Ishikawa (cell line): ENCODE measurements around the gene MINPP1.

Experiments used
- CEBPB ChIP-seq: IDR thresholded peaks from 2 replicates; pipeline ENCODE4 v1.6.1; 2012
- CREB1 ChIP-seq: IDR thresholded peaks from 2 replicates; pipeline ENCODE4 v1.6.1; 2012; ENCODE audit warnings: low read depth
- EGR1 ChIP-seq: IDR thresholded peaks from 2 replicates; pipeline ENCODE4 v1.6.1; 2012
- EP300 ChIP-seq: IDR thresholded peaks from 2 replicates; pipeline ENCODE4 v1.6.1; 2012; ENCODE audit warnings: borderline replicate concordance
- FOXM1 ChIP-seq: IDR thresholded peaks from 2 replicates; pipeline ENCODE4 v1.6.1; 2012; ENCODE audit warnings: low read depth, borderline replicate concordance
- NFIC ChIP-seq: IDR thresholded peaks from 2 replicates; pipeline ENCODE4 v1.6.1; 2012
- RAD21 ChIP-seq: IDR thresholded peaks from 2 replicates; pipeline ENCODE4 v1.6.1; 2012; ENCODE audit warnings: low read depth
- TAF1 ChIP-seq: IDR thresholded peaks from 2 replicates; pipeline ENCODE4 v1.6.1; 2012; ENCODE audit warnings: low read depth, mild to moderate bottlenecking
- TCF12 ChIP-seq: IDR thresholded peaks from 2 replicates; pipeline ENCODE4 v1.6.1; 2012; ENCODE audit warnings: low read depth
- TEAD4 ChIP-seq: IDR thresholded peaks from 2 replicates; pipeline ENCODE4 v1.6.1; 2012
- YY1 ChIP-seq: IDR thresholded peaks from 2 replicates; pipeline ENCODE4 v1.6.1; 2012; ENCODE audit warnings: low read depth
- ZBTB7A ChIP-seq: IDR thresholded peaks from 2 replicates; pipeline ENCODE4 v1.6.1; 2012; ENCODE audit warnings: low read depth
- TF ChIP-seq, protein P1 (sequence below): IDR thresholded peaks from 2 replicates; pipeline ENCODE4 v1.6.1; 2012
- TF ChIP-seq, protein P2 (sequence below): IDR thresholded peaks from 2 replicates; pipeline ENCODE4 v1.6.1; 2012
- TF ChIP-seq, protein P3 (sequence below): IDR thresholded peaks from 2 replicates; pipeline ENCODE4 v1.6.1; 2012; ENCODE audit warnings: low read depth, mild to moderate bottlenecking

Gene MINPP1

DNA sequence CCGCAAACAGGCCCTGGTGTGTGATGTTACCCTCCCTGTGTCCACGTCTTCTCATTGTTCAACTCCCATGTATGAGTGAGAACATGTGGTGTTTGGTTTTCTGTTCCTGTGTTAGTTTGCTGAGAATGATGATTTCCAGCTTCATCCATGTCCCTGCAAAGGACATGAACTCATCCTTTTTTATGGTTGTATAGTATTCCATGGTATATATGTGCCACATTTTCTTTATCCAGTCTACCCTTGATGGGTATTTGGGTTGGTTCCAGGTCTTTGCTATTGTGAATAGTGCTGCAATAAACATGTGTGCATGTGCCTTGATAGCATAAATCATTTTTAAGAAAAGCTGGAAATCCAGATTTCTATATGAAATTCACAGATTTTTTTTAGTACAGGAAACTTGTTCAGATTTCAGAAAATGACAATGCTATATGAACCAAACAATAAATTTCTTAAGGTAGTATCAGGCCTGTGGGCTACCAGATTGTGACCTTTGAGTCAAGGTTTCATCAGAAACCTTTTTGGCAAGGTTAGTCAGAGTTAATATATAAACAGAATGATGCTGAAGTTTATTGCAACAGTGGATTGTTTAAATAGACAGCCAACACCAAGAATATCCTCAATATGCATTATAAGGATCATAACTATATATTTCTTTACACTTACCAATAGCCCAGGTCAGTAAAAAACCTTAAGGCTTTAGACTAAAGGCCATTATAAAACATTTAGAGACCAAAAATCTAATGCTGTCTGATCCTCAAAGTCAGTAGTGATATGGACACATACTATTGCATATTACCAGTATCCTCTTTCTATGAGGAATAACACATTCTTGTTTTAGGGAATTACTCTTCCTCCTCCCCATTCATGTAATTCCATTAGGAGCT, 86.3 kb downstream of the MINPP1 start:
- TF ChIP-seq EP300 (no peak), TAF1 (no peak), TCF12 (no peak), TEAD4 (no peak), YY1 (no peak), CEBPB (no peak), FOXM1 (no peak), ZBTB7A (no peak)
- TF ChIP-seq, protein P1, sequence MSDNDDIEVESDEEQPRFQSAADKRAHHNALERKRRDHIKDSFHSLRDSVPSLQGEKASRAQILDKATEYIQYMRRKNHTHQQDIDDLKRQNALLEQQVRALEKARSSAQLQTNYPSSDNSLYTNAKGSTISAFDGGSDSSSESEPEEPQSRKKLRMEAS: no peak
- TF ChIP-seq, protein P2, sequence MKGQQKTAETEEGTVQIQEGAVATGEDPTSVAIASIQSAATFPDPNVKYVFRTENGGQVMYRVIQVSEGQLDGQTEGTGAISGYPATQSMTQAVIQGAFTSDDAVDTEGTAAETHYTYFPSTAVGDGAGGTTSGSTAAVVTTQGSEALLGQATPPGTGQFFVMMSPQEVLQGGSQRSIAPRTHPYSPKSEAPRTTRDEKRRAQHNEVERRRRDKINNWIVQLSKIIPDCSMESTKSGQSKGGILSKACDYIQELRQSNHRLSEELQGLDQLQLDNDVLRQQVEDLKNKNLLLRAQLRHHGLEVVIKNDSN: no peak
- TF ChIP-seq, protein P3, sequence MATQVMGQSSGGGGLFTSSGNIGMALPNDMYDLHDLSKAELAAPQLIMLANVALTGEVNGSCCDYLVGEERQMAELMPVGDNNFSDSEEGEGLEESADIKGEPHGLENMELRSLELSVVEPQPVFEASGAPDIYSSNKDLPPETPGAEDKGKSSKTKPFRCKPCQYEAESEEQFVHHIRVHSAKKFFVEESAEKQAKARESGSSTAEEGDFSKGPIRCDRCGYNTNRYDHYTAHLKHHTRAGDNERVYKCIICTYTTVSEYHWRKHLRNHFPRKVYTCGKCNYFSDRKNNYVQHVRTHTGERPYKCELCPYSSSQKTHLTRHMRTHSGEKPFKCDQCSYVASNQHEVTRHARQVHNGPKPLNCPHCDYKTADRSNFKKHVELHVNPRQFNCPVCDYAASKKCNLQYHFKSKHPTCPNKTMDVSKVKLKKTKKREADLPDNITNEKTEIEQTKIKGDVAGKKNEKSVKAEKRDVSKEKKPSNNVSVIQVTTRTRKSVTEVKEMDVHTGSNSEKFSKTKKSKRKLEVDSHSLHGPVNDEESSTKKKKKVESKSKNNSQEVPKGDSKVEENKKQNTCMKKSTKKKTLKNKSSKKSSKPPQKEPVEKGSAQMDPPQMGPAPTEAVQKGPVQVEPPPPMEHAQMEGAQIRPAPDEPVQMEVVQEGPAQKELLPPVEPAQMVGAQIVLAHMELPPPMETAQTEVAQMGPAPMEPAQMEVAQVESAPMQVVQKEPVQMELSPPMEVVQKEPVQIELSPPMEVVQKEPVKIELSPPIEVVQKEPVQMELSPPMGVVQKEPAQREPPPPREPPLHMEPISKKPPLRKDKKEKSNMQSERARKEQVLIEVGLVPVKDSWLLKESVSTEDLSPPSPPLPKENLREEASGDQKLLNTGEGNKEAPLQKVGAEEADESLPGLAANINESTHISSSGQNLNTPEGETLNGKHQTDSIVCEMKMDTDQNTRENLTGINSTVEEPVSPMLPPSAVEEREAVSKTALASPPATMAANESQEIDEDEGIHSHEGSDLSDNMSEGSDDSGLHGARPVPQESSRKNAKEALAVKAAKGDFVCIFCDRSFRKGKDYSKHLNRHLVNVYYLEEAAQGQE: no peak

DNA sequence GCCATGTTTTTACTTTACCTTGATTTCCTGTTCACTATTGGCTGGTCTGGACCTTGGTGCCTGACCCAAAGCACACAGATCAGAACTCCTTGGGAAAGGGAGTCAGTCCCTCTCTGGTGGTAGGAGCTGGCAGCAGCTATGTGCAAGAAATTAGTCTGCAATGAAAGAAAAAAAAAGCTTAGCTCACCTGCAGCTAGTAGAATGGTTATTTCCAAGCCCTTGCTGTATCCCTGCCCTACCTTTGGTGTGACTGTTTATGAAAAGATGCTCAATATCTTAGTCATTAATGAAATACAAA, 86.8 kb downstream of the MINPP1 start:
- TF ChIP-seq, protein P1: no peak
- TF ChIP-seq EGR1 (no peak), NFIC (no peak), TEAD4 (no peak), TCF12 (no peak), TAF1 (no peak), CEBPB (no peak), FOXM1 (no peak), EP300 (no peak), YY1 (no peak), RAD21 (no peak), CREB1 (no peak), ZBTB7A (no peak)
- TF ChIP-seq, protein P2: no peak
- TF ChIP-seq, protein P3: no peak

DNA sequence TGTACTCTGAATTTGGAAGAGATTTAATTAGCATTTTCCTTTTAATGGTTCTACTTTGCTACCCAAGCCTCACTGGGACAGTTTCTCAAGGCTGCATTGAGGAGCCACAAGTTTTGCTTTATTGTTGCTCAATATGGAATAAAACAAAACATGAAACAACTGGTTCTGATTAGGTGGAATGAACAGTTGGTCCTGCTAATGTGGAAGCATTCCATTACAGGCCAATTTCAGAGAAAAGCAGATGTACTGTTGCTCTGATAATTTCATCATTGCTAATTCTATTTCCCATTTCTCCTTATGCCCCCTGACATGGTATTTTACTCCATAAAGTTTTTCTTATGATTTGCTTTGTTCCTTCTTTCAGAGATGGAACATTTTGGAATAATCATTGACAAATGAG, 89.0 kb downstream of the MINPP1 start:
- TF ChIP-seq RAD21: no peak
- TF ChIP-seq EGR1: no peak
- TF ChIP-seq, protein P3: no peak
- no peak for TF ChIP-seq YY1
- TF ChIP-seq CEBPB: no peak
- TF ChIP-seq TEAD4: no peak
- TF ChIP-seq CREB1: no peak
- TF ChIP-seq EP300: no peak

DNA sequence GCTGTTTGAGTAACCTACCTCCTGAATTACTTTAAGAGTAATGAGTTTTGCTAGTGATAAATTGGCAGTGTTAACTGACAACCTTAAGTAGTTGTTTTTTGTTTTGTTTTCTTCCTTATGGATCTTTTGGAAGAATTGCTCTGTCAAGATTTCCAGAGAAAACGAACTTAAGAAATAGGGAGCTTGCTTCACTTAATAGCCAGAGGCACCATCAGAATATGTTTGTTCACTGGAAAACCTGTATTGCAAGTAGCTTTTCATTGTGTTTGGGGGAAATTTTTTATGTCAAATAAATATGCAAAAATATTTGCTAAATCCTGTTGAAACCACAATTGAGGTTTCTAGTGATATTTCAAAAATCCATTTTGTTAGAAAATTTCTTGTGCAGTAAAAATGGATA, 89.5 kb downstream of the MINPP1 start:
- TF ChIP-seq, protein P2: no peak
- TF ChIP-seq CREB1 (no peak), TEAD4 (no peak), RAD21 (no peak), TAF1 (no peak), FOXM1 (no peak), TCF12 (no peak), EP300 (no peak)
- TF ChIP-seq, protein P3: no peak
